H1 (cell line): ENCODE data around the gene IFIT2. TPM values are rescaled to one million over a fixed set of nuclear protein-coding genes. Genes with fewer than 3 reads are reported as not detected.

Source experiments
- RBBP5 ChIP-seq: IDR thresholded peaks from 2 replicates; pipeline ENCODE4 v1.7.1; 2012; ENCODE audit warnings: low read depth, mild to moderate bottlenecking, inconsistent platforms, low read length, moderate library complexity, borderline replicate concordance
- RFX5 ChIP-seq: IDR thresholded peaks from 2 replicates; pipeline ENCODE4 v1.6.1; 2011; ENCODE audit warnings: low read depth, low read length, improper control_type of control experiment, borderline replicate concordance
- RNF2 ChIP-seq: fragments of 200-900, 300-1000 bp; sonication (generic); IDR thresholded peaks from 2 replicates; pipeline ENCODE4 v1.7.1; 2016; ENCODE audit warnings: borderline replicate concordance, low read depth, mild to moderate bottlenecking, antibody characterized with exemption, low read length; ENCODE audit not compliant: poor library complexity, severe bottlenecking; ENCODE audit errors: missing control alignments
- SP4 ChIP-seq: IDR thresholded peaks from 2 replicates; pipeline ENCODE4 v1.6.1; 2012; ENCODE audit warnings: low read length, inconsistent platforms
- TEAD4 ChIP-seq: IDR thresholded peaks from 2 replicates; pipeline ENCODE4 v1.6.1; 2012; ENCODE audit warnings: low read depth, low read length, inconsistent platforms, mixed read lengths
- polyA plus RNA-seq, 7 experiments: library from polyadenylated mRNA; depleted of rRNA in 3 of 7; stranded (reverse) in 5 of 7; unstranded in 2 of 7; fragments of >200 nt in 5 of 7; fragments of 200-250 nt in 2 of 7; gene quantifications; 1 replicate in 5 of 7; 2 replicates in 1 of 7; 4 replicates in 1 of 7; pipeline versions ENCODE4 v1.2.1 to v1.2.3, GENCODE V29; 2011 to 2013; ENCODE audit warnings: missing spikeins in 2 of 7, mixed read lengths in 2 of 7
- total RNA-seq: library from RNA; stranded (reverse); fragmentation: NEBNext Ultra II Directional; extraction: Animal tissue kit (Norgen Biotek cat#: 25700); gene quantifications from 2 replicates; pipeline ENCODE4 v1.2.1, GENCODE V29; 2021

IFIT2 gene
- total and polyA plus RNA-seq, 2 of the 8 experiments (the other 6 are each of a cell fraction or from before 2014, with no cell fraction given), result 0.03 to 0.35 TPM

GRCh38 chr10:89351780-89352597 lies 50.1 kb downstream of the IFIT2 start (continued):
- no peak for TF ChIP-seq RNF2
- TF ChIP-seq TEAD4, result no peak
- TF ChIP-seq RBBP5, result no peak
- no peak for TF ChIP-seq RFX5
- no peak for TF ChIP-seq SP4
